ENCODE results near the gene MMRN1.

Gene MMRN1, protein sequence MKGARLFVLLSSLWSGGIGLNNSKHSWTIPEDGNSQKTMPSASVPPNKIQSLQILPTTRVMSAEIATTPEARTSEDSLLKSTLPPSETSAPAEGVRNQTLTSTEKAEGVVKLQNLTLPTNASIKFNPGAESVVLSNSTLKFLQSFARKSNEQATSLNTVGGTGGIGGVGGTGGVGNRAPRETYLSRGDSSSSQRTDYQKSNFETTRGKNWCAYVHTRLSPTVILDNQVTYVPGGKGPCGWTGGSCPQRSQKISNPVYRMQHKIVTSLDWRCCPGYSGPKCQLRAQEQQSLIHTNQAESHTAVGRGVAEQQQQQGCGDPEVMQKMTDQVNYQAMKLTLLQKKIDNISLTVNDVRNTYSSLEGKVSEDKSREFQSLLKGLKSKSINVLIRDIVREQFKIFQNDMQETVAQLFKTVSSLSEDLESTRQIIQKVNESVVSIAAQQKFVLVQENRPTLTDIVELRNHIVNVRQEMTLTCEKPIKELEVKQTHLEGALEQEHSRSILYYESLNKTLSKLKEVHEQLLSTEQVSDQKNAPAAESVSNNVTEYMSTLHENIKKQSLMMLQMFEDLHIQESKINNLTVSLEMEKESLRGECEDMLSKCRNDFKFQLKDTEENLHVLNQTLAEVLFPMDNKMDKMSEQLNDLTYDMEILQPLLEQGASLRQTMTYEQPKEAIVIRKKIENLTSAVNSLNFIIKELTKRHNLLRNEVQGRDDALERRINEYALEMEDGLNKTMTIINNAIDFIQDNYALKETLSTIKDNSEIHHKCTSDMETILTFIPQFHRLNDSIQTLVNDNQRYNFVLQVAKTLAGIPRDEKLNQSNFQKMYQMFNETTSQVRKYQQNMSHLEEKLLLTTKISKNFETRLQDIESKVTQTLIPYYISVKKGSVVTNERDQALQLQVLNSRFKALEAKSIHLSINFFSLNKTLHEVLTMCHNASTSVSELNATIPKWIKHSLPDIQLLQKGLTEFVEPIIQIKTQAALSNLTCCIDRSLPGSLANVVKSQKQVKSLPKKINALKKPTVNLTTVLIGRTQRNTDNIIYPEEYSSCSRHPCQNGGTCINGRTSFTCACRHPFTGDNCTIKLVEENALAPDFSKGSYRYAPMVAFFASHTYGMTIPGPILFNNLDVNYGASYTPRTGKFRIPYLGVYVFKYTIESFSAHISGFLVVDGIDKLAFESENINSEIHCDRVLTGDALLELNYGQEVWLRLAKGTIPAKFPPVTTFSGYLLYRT
- total RNA-seq = 0.94 reads per million

DNA sequence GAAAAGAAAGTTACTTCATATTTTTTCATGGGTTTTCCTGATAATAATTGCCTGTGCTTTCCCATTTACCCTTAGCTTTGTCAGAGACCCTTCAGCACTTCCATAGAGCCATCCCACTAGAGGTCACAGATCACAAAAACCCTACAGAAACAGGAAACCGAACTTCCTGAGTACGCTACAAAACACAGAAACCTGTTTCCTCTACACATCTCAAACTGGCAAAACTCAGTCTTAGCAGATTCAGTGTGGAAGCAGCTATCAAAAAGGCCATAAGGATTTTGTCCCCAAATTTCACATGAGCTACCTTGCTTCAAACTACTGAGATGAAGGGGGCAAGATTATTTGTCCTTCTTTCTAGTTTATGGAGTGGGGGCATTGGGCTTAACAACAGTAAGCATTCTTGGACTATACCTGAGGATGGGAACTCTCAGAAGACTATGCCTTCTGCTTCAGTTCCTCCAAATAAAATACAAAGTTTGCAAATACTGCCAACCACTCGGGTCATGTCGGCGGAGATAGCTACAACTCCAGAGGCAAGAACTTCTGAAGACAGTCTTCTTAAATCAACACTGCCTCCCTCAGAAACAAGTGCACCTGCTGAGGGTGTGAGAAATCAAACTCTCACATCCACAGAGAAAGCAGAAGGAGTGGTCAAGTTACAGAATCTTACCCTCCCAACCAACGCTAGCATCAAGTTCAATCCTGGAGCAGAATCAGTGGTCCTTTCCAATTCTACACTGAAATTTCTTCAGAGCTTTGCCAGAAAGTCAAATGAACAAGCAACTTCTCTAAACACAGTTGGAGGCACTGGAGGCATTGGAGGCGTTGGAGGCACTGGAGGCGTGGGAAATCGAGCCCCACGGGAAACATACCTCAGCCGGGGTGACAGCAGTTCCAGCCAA, at the start of gene MMRN1:
Gene MMRN1, plus strand, starts transcription at position 206 of the 902 bp plus-strand sequence. Its CDS starts 118 bp downstream, at position 324.
- DNase-seq = no peak

- DNase-seq = no peak
These were observed 46.9 kb upstream of the MMRN1 start for GRCh38 chr4:89847571-89848325.

GRCh38 chr4:89855236-89855635, 39.4 kb upstream of the MMRN1 start:
- no peak for DNase-seq

- DNase-seq = no peak
These were observed 33.7 kb upstream of the MMRN1 start for GRCh38 chr4:89860971-89861370.

GRCh38 chr4:89863533-89863932, 31.1 kb upstream of the MMRN1 start:
- no peak for DNase-seq

DNA sequence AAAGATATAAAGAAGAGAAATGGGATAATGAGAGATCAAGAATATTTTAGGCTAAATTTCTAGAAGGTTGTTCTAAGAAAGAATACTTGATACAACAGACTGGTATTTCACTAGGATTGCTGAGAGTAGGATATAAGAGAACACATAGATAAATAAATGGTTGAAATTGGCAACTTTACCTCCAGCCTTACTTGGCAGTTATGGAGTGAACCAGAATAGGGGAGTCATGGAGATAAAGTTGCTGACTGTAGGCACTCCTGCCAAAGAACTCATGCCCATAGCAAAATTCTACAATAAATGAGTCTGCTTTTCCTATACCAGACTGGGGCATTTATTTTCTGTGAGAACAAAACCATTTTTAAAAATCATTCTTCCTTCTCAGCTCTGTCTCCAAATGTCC, 26.4 kb upstream of the MMRN1 start:
- no peak for DNase-seq

GRCh38 chr4:89868999-89869589, 25.6 kb upstream of the MMRN1 start:
- DNase-seq = no peak

- DNase-seq = no peak
These were observed 23.4 kb upstream of the MMRN1 start for GRCh38 chr4:89871211-89871610.

- DNase-seq = no peak
These were observed 18.1 kb upstream of the MMRN1 start for GRCh38 chr4:89876548-89876947.

GRCh38 chr4:89878611-89879010, 16.0 kb upstream of the MMRN1 start:
- no peak for DNase-seq

- DNase-seq = no peak
These were observed 15.4 kb upstream of the MMRN1 start for GRCh38 chr4:89879215-89879614.

GRCh38 chr4:89889289-89889688, 5.4 kb upstream of the MMRN1 start:
- DNase-seq = no peak

- no peak for DNase-seq
These were observed 3.2 kb downstream of the MMRN1 start for GRCh38 chr4:89897867-89898266.

GRCh38 chr4:89898304-89898716, 3.7 kb downstream of the MMRN1 start:
- DNase-seq = no peak

GRCh38 chr4:89899152-89899551, 4.5 kb downstream of the MMRN1 start:
- DNase-seq = no peak

DNA sequence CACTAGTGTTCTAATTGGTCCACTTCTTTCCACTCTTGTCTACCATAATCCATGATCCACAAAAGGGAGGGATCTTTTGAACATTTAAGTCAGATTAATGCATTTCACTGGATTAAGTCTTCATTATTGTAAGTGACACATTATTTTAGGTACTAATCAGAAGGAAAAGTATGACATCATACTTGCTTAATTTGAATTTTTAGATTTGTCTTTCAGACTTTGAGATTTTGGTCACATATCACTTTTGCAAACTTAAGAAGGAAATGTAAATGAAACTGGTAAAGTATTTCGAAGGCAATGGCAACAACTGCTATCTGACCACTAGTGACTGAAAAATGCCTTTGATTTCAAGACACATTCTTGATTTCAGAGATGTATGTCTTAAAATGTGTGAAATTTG, 5.2 kb downstream of the MMRN1 start:
- DNase-seq = no peak

GRCh38 chr4:89901808-89902431, 7.3 kb downstream of the MMRN1 start:
- DNase-seq = peak; percentile 30

DNA sequence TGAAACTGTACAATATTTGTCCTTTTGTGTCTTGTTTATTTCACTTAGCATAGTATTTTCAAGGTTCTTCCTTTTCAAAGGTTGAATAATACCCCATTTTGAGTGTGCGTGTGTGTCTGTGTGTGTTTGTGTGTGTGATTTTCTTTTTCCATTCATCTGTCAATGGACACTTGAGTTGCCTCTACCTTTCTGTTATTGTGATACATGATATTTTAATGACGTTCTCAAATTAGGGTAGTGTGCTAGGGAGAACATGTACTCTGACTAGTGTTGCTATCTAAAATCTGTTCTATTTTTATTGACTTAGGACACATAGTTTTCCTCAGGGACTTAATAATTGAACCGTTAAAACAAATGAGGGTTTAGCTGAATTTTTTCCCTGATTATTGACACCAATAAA, 9.9 kb downstream of the MMRN1 start:
- DNase-seq = no peak

DNA sequence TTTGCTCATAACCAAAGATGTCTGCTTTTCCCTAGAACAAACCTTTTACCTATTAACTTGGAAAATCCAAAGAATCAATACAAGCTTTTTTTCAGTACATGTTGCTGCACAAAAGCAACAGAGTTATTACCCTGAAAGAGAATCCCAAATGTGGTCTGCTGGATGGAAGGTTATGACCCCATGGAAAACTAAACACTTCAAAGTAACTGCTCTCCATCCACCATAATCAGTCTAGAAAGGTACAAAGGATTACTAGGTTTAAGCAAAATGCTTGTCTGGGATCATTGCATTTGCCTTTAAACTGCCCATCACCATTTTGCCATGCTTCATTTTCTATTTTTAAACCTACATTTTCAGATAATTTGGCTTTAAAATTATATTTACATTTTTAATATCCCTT, 11.7 kb downstream of the MMRN1 start:
- DNase-seq = no peak

GRCh38 chr4:89906777-89907521, 12.3 kb downstream of the MMRN1 start:
- DNase-seq = no peak

All from effector CD4-positive, alpha-beta T cell (primary cell).